ENCODE measurements around the gene TRIM73. TPM values are rescaled to one million over a fixed set of nuclear protein-coding genes. Genes with fewer than 3 reads are reported as not detected.
"Not testable (repeated sequence)": the region's sequence is repeated elsewhere in the genome, so short reads cannot be mapped to it uniquely, and the experiment has no call there.

Gene TRIM73
- total RNA-seq, 1 experiment from 2014 or later, result 0.12 TPM

DNA sequence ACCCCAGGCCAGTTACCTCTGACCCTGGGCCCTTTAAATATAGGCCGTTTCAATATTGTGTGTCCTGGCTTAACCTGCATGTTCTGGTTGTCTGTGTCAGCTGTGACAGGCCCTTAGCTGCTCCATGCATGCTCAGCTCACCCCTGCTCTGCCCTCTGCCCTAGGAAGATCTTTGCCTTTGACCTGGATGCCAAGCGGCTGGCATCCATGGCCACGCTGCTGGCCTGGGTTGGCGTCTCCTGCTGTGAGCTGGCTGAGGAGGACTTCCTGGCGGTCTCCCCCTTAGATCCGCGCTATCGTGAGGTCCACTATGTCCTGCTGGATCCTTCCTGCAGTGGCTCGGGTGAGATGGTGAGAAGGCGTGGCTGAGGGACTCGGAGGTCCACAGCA lies 20.0 kb downstream of the TRIM73 start:
- DNase-seq (ENCODE audit: low read depth), result not testable (repeated sequence)

DNA sequence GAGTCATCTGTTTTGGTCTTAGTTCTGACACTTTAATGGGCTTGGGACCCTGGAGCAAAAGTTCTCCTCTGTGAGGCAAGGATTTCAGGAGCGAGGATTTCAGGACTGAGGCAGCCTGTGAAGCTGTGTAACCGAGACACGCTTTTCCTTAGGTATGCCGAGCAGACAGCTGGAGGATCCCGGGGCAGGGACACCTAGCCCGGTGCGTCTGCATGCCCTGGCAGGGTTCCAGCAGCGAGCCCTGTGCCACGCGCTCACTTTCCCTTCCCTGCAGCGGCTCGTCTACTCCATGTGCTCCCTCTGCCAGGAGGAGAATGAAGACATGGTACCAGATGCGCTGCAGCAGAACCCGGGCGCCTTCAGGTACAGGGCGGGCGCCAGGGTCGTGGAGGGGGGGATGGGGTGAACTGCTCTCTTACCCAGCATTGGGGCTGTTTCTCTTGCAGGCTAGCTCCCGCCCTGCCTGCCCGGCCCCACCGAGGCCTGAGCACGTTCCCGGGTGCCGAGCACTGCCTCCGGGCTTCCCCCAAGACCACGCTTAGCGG lies 20.5 kb downstream of the TRIM73 start:
- DNase-seq (ENCODE audit: low read depth), result not testable (repeated sequence)

DNA sequence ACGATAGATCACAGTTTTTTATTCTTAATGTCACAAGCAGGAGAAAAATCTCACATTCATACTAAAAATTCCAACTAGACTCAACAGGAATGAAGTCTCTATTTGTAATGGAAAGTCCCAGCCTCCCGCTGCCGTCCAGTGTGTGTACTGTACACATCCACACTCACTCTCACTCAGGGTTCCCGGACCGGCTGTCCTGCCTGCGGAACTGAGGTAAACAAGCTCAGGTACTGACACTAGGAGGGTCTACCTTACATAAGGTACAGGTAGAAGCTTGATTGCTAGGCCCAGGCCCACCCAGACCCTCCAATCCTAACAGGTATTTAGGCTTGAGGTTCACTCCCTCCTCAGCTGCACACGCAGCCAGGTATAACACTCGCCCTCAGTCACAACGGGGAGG lies 21.4 kb downstream of the TRIM73 start:
- not testable (repeated sequence) for DNase-seq (ENCODE audit: low read depth)

- DNase-seq (ENCODE audit: low read depth), result not testable (repeated sequence)
These were observed 22.9 kb downstream of the TRIM73 start for GRCh38 chr7:75418292-75418858.

- not testable (repeated sequence) for DNase-seq (ENCODE audit: low read depth)
These were observed 23.8 kb downstream of the TRIM73 start for GRCh38 chr7:75419210-75419609.

DNA sequence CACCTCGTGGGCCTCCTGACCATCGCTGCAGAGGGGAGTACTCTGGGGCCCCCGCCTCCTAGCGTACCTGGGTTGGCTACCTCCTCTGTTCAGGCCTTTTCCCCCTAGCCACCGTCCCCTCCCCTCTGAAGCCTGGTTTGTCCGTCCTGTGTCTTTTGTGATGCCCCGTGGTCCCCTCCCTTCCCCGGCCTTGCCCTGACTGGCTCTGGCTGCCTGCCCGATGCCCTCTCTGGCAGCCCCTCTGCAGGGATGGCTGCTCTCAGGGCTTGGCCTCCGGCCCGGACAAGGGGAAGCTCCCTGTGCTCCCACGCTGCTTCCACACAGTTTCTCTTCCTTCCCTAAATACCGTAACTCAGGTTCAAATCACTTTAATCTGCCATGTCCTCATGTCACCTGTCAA lies 24.3 kb downstream of the TRIM73 start:
- not testable (repeated sequence) for DNase-seq (ENCODE audit: low read depth)

GRCh38 chr7:75420152-75420551 lies 24.7 kb downstream of the TRIM73 start:
- DNase-seq (ENCODE audit: low read depth), result not testable (repeated sequence)

- DNase-seq (ENCODE audit: low read depth), result not testable (repeated sequence)
These were observed 26.6 kb downstream of the TRIM73 start for GRCh38 chr7:75421798-75422710.

GRCh38 chr7:75423481-75423880 lies 28.1 kb downstream of the TRIM73 start:
- not testable (repeated sequence) for DNase-seq (ENCODE audit: low read depth)

DNA sequence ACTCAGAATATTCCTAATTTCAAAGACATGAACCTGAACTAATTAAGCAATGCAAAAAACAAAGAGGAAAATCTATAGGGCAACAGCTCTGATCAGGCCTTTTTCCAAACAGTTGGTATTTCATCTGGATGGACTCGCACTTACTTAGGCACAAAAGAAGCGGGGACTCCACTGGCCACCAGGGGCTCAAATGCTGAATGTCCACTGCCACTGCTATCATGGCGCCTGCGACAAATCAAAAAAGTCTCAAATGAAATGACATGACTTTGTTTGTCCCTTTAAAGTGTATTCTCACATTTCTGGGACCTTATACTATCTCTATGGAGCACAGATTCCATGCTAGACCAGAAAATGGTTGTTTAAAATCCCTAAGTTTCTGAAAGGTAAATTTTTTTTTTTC lies 43.6 kb downstream of the TRIM73 start:
- DNase-seq (ENCODE audit: low read depth), result not testable (repeated sequence)

GRCh38 chr7:75442101-75442464 lies 46.7 kb downstream of the TRIM73 start:
- not testable (repeated sequence) for DNase-seq (ENCODE audit: low read depth)

GRCh38 chr7:75442465-75443111 lies 47.2 kb downstream of the TRIM73 start:
- peak; percentile 52 for DNase-seq (ENCODE audit: low read depth)

- not testable (repeated sequence) for DNase-seq (ENCODE audit: low read depth)
These were observed 54.5 kb downstream of the TRIM73 start for GRCh38 chr7:75449946-75450345.

- DNase-seq (ENCODE audit: low read depth), result not testable (repeated sequence)
These were observed 57.1 kb downstream of the TRIM73 start for GRCh38 chr7:75452494-75452955.

Other genes with a start within 250 kb of the TRIM73 start
- gene POM121C, start 90.7 kb downstream of the TRIM73 start, total RNA-seq (2014; rRNA removed; shearing (Covaris generic)), result 8.4 and 13.6 TPM in 2 replicates
- gene SPDYE5, start 96.7 kb downstream of the TRIM73 start, total RNA-seq (2014; rRNA removed; shearing (Covaris generic)), result not detected in 2 replicates

Data from M059J (cell line).